Smooth muscle cell (in vitro differentiated cells): Measurements from ENCODE around the gene PLCL1. TPM values are rescaled to one million over a fixed set of nuclear protein-coding genes. Genes with fewer than 3 reads are reported as not detected.
"Not testable (repeated sequence)": the region's sequence is repeated elsewhere in the genome, so short reads cannot be mapped to it uniquely, and the experiment has no call there.

ENCODE experiments used
- DNase-seq: peaks from one replicate; lab custom pipeline; 2025; ENCODE audit not compliant: unreplicated experiment; lab: John Stamatoyannopoulos, UW
- H2AFZ ChIP-seq: fragments of 200-600 bp; sonication (generic); 2 replicates; pipeline ENCODE4 v1.6.0; 2016; ENCODE audit warnings: antibody characterized with exemption, low read depth, mild to moderate bottlenecking
- H3F3A ChIP-seq: fragments of 200-600 bp; sonication (generic); 2 replicates; pipeline ENCODE4 v1.6.0; 2017; ENCODE audit warnings: antibody characterized with exemption, low read depth
- H3K27ac ChIP-seq: fragments of 200-600 bp; sonication (generic); 2 replicates; pipeline ENCODE4 v1.5.1; 2016; ENCODE audit warnings: low read depth, mild to moderate bottlenecking
- H3K27me3 ChIP-seq: fragments of 200-600 bp; sonication (generic); 2 replicates; pipeline ENCODE4 v1.6.1; 2016; ENCODE audit warnings: low read depth, mild to moderate bottlenecking
- H3K36me3 ChIP-seq: fragments of 200-600 bp; sonication (generic); 2 replicates; pipeline ENCODE4 v1.5.1; 2016; ENCODE audit warnings: low read depth
- H3K4me1 ChIP-seq: fragments of 200-600 bp; sonication (generic); 2 replicates; pipeline ENCODE4 v1.5.1; 2016; ENCODE audit warnings: low read depth
- H3K4me2 ChIP-seq: fragments of 200-600 bp; sonication (generic); 2 replicates; pipeline ENCODE4 v1.6.0; 2016; ENCODE audit warnings: mild to moderate bottlenecking
- H3K4me3 ChIP-seq: fragments of 200-600 bp; sonication (generic); 2 replicates; pipeline ENCODE4 v1.5.1; 2016; ENCODE audit warnings: mild to moderate bottlenecking
- H3K79me2 ChIP-seq: fragments of 200-600 bp; sonication (generic); 2 replicates; pipeline ENCODE4 v1.6.0; 2016; ENCODE audit warnings: low read depth, mild to moderate bottlenecking
- H3K9ac ChIP-seq: fragments of 200-600 bp; sonication (generic); 2 replicates; pipeline ENCODE4 v1.6.0; 2016; ENCODE audit warnings: low read depth
- H3K9me3 ChIP-seq: fragments of 200-600 bp; sonication (generic); replicated peaks from 2 replicates; pipeline ENCODE4 v1.5.1; 2016; ENCODE audit warnings: low read depth
- H4K20me1 ChIP-seq: fragments of 200-600 bp; sonication (generic); 2 replicates; pipeline ENCODE4 v1.6.0; 2016; ENCODE audit warnings: low read depth
- WGBS: methylation state at CpG from one replicate; pipeline ENCODE4 v1.1.7; 2016; ENCODE audit warnings: low lambda C conversion rate; 5-methylcytosine and 5-hydroxymethylcytosine counted together
- polyA plus RNA-seq: library from polyadenylated mRNA; unstranded; fragments of >200 nt; fragmentation: Nextera tagmentation; extraction: Ambion mirVana; gene quantifications from 2 replicates; pipeline ENCODE4 v1.2.1, GENCODE V29; 2016
- total RNA-seq: library from RNA; depleted of rRNA; stranded (reverse); fragments of >200 nt; gene quantifications from 2 replicates; pipeline ENCODE4 v1.2.3, GENCODE V29; 2014
- TF ChIP-seq, protein P1 (sequence below): fragments of 200-600 bp; sonication (generic); IDR thresholded peaks from 2 replicates; pipeline ENCODE4 v1.5.1; 2017; ENCODE audit warnings: borderline replicate concordance, mild to moderate bottlenecking, antibody characterized with exemption; ENCODE audit not compliant: insufficient read depth, poor library complexity, severe bottlenecking

Gene PLCL1
- total and polyA plus RNA-seq, 2 experiments from 2014 or later, result 0.87 to 1.3 TPM

DNA sequence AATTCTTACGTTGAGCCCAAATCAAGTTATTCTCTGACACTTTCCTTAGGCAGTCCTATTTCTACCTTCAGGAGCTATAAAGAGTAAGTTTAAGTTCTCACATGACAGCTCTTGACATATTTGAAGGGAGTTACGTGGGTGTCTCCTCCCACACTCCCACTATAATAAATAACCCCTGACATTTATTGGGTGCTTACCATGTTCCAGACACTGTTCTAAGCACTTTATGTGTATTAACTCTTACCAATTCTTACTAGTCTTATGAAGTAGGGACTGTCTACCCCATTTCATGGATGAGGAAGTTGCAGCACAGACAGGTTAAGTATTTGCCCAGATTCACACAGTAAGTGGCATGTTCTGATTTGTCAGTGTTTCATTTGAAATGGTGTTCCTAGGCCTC lies 17.9 kb downstream of the PLCL1 start:
- 19% methylated on average over 2 of the region's 2 CpGs for WGBS
- Histone ChIP-seq H3K36me3 (no peaks in the 10 kb centered on the region), H3K4me2 (no peak overlapping the region), H3F3A (peaks cover 3% of the 10 kb centered on the region), H3K27ac (no peak overlapping the region), H3K9me3 (no peaks in the 10 kb centered on the region), H3K9ac (no peak overlapping the region), H3K4me3 (no peak overlapping the region), H2AFZ (no peak overlapping the region), H3K27me3 (no peaks in the 10 kb centered on the region), H3K79me2 (no peaks in the 10 kb centered on the region), H4K20me1 (no peaks in the 10 kb centered on the region), H3K4me1 (no peaks in the 10 kb centered on the region)
- TF ChIP-seq, protein P1, sequence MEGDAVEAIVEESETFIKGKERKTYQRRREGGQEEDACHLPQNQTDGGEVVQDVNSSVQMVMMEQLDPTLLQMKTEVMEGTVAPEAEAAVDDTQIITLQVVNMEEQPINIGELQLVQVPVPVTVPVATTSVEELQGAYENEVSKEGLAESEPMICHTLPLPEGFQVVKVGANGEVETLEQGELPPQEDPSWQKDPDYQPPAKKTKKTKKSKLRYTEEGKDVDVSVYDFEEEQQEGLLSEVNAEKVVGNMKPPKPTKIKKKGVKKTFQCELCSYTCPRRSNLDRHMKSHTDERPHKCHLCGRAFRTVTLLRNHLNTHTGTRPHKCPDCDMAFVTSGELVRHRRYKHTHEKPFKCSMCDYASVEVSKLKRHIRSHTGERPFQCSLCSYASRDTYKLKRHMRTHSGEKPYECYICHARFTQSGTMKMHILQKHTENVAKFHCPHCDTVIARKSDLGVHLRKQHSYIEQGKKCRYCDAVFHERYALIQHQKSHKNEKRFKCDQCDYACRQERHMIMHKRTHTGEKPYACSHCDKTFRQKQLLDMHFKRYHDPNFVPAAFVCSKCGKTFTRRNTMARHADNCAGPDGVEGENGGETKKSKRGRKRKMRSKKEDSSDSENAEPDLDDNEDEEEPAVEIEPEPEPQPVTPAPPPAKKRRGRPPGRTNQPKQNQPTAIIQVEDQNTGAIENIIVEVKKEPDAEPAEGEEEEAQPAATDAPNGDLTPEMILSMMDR, result no peak
- DNase-seq, result no peak

DNA sequence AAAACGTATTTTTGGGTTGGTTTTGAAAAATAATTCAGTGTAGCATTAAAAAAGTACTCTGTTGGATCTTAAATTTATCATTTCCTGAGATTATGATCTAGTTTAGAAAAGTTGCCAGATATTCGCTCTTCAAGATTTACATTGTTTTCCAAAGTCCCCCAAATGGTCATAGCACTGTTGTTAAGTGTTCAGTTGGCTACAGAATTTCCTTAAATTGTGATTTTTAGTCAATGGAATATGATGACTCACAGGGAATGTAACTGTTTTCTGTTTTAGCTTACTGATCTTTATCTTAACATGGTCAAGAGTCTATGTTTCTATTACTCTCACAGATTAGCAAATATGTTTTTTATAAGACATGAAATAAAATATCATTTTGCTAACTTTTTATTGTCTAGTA lies 23.2 kb downstream of the PLCL1 start:
- H3K27ac ChIP-seq, result no peak overlapping the region
- no peak overlapping the region for H3K4me3 ChIP-seq
- no peaks in the 10 kb centered on the region for H3K79me2 ChIP-seq
- H3K9ac ChIP-seq, result no peak overlapping the region
- H3K9me3 ChIP-seq, result no peaks in the 10 kb centered on the region
- no peaks in the 10 kb centered on the region for H3K27me3 ChIP-seq
- WGBS, result 74% methylated on average over 2 of the region's 2 CpGs
- H4K20me1 ChIP-seq, result no peaks in the 10 kb centered on the region
- no peak overlapping the region for H3K4me2 ChIP-seq
- no peaks in the 10 kb centered on the region for H3K4me1 ChIP-seq
- H2AFZ ChIP-seq, result no peak overlapping the region
- TF ChIP-seq, protein P1, result no peak
- H3F3A ChIP-seq, result no peaks in the 10 kb centered on the region
- DNase-seq, result no peak
- H3K36me3 ChIP-seq, result no peaks in the 10 kb centered on the region

DNA sequence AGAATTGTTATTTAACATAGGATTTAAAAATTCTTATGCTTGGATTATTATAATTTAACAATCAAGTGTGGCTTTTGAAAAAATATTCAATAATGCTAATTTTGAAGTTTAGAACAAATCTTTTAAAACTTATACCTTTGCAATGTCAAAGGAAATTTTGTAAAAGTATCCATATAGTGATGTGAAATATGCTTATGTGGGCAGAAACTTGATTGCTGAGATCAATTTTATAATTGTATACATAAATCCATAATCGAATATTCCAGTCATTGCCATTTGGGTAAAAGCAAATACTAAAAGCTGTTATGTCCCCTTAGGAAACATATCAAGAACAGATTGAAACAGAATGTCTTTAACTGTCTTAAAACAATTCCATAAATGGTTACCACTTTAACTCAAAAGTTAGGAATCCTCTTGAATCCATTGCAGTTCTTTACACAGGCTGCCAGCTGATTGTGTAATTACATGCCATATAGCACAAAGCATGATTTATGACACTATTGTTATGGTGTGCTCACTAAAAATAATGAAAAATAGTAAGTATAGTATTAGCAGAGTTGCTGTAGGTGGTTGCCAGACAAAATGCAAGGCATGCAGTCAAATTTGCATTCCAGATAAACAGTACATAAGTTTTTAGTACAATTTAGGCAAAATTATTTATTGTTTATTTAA lies 24.2 kb downstream of the PLCL1 start:
- WGBS, result 83% methylated on average over 1 of the region's 1 CpG
- H3K79me2 ChIP-seq, result no peaks in the 10 kb centered on the region
- no peaks in the 10 kb centered on the region for H4K20me1 ChIP-seq
- no peaks in the 10 kb centered on the region for H3K27me3 ChIP-seq
- H3K4me1 ChIP-seq, result no peaks in the 10 kb centered on the region
- H2AFZ ChIP-seq, result no peak overlapping the region
- H3K9me3 ChIP-seq, result no peaks in the 10 kb centered on the region
- no peak overlapping the region for H3K9ac ChIP-seq
- TF ChIP-seq, protein P1, result no peak
- H3F3A ChIP-seq, result no peaks in the 10 kb centered on the region
- H3K36me3 ChIP-seq, result no peaks in the 10 kb centered on the region
- DNase-seq, result no peak
- H3K4me3 ChIP-seq, result no peak overlapping the region
- H3K27ac ChIP-seq, result no peak overlapping the region
- no peak overlapping the region for H3K4me2 ChIP-seq

DNA sequence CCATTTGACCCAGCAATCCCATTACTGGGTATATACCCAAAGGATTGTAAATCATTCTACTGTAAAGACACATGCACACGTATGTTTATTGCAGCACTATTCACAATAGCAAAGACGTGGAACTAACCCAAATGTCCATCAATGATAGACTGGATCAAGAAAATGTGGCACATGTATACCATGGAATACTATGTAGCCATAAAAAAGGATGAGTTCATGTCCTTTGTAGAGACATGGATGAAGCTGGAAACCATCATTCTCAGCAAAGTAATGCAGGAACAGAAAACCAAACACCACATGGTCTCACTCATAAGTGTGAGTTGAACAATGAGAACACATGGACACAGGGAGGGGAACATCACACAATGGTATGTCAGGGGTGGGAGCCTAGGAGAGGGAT lies 30.4 kb downstream of the PLCL1 start:
- not testable (repeated sequence) for H3K27me3 ChIP-seq, H3K27ac ChIP-seq, H3K4me3 ChIP-seq, H3K9ac ChIP-seq, H3K9me3 ChIP-seq, H2AFZ ChIP-seq, DNase-seq, H4K20me1 ChIP-seq, H3K4me1 ChIP-seq, H3F3A ChIP-seq, H3K36me3 ChIP-seq, H3K79me2 ChIP-seq, H3K4me2 ChIP-seq
- 92% methylated on average over 2 of the region's 2 CpGs for WGBS
